GM19468 (cell line): Measurements from ENCODE around the gene LAMB3.
A peak's percentile ranks its signal among the peaks of the same experiment; 100 is the strongest.

Experiments
- ATAC-seq: cut with Tn5 transposase; IDR thresholded peaks from one replicate; pipeline ENCODE4 v1.9.1; 2021; ENCODE audit warnings: mild to moderate bottlenecking, moderate library complexity, moderate number of reproducible peaks; ENCODE audit not compliant: unreplicated experiment; ENCODE audit errors: extremely low read depth

LAMB3 gene

GRCh38 chr1:209570743-209571142, 81.5 kb downstream of the LAMB3 start:
- ATAC-seq: no peak

GRCh38 chr1:209569455-209570207, 82.6 kb downstream of the LAMB3 start:
- ATAC-seq: no peak

DNA sequence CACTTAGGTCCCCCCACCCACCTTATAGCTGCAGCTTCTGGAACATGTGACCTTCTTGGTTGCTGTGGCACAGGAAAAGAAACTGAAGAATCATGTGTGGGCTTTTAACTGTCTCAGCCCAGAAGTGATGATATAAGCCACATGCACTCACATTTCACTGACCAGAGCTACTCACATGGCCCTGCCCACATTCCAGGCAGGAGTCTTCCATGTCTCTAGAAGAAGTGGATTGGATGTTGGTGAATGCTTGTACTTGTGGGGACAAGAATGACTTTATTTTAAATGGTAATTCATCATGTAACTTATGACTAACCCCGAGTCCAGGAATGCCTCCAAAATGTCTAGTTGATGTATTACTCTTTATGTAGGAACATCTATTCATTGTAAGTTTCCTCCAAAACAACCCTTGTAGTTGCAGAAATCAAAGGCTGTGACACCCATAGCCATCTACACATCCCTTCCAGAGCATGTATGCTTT, 84.5 kb downstream of the LAMB3 start:
- no peak for ATAC-seq

DNA sequence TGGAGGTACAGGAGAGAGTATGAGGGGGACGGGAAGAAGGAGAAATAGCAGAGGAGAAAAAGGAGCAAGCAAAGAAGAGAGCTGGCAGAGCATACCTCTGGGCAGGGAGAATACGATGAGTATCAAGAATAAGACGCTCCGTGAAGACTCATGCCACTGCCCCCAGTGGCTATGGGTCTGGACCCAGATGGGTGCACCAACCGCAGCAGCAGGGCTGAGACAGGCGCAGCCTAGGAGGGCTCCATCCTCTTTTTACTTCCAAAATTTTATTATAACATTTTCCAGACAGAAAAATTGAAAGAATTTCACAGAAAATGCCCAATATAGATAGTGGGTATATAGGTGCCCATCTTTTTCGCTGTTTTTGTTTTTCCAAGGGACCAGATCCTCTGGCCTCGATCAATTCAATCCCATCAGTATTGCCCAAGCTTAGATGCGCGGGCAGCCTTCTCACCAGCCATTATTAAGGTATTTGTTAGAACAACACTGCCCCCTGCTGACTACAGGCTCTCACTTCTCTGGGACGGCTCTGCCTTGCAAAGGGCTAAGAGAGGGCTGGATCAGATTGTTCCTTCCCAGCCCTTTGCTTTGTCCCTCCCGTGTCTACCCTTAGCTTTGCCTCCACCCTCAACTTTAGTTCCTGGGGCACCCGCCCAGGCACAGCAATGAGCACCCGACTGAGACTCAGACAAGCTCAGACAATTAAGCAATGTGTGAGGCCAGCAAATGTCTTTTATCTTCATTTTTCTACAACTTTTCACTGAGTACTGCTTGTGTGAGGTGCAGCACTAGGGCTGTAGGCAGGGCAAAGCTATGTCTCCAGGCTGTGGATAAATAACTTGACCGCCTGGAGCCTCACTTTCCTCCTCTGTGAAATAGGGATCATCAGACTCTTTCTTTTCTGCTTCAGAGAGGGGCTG, 86.2 kb downstream of the LAMB3 start:
- peak; percentile 77 for ATAC-seq
